ENCODE results near the gene DDX59. TPM values are rescaled to one million over a fixed set of nuclear protein-coding genes. Genes with fewer than 3 reads are reported as not detected.

Gene DDX59
- total and polyA plus RNA-seq, 10 of the 15 experiments (the other 5 are each of a cell fraction or from before 2014, with no cell fraction given), result 17.3 to 42.1 (median 23.6) TPM

DNA sequence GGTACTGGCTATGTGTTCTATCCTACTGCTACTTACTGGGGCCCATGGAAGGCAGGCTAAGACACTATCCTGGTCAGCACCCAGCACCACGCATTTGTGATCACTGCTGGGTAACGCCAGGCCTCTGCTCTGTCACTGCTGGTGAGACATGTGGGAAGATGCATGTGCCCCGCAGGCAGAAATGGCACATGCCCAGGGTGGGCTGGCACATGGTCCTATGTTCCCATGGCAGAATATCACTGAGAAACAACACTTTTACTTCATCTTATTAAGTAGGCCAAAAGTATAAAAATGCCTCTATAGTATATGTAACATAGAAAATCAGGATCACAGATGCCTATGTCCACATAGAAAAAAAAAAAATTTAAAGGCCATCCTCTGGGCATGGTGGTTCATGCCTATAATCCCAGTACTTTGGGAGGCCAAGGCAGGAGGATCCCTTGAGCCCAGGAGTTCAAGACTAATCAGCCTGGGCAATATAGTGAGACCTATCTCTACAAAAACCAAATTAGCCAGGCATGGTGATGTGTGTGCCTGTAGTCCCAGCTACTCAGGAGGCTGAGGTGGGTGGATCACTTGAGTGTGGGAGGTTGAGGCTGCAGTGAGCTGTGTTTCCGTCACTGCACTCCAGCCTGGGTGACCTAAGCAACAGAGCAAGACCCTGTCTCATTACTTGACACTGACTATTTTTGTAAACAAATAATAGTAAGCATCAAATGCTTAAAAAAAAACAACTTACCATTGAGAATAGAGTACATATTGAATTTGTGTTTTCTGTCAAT, 11.5 kb downstream of the DDX59 start (continued):
- no peak for TF ChIP-seq CBX5 (IDR thresholded peaks at IDR 0.05; ENCODE audit: low read depth)
- no peak for TF ChIP-seq HDGF (IDR thresholded peaks at IDR 0.05)
- no peak for TF ChIP-seq BACH1 (IDR thresholded peaks at IDR 0.05; ENCODE audit: borderline replicate concordance)
- TF ChIP-seq HCFC1 (IDR thresholded peaks at IDR 0.05; ENCODE audit: low read length), result no peak

DNA sequence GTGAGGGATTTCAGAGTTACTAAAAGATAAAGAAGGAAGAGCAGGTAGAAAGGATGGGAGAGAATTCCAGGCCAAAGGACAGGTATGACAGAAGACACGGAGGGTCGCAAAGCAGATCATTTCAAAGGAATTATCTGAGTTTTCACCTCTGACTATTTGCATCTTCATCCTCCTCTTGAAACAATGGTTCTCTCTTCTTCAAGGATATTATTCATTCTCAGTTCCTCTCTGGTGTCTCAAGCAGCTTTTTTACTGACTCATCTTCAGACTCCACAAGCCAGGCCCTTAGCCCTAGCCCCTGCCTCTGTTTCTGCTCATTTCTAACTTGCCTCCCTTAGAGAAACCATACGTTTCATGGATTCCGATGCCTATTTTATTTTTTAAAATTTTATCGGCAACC, 15.0 kb downstream of the DDX59 start:
- 0% methylated on average over 5 of the region's 5 CpGs for WGBS (ENCODE audit: insufficient coverage, insufficient replicate concordance, low lambda C conversion rate, missing lambda C conversion rate)
- H4K20me1 ChIP-seq (ENCODE audit: control insufficient read depth, insufficient read depth), result no peaks in the 10 kb centered on the region
- H3K27me3 ChIP-seq (replicated peaks in 1 of 2; ENCODE audit: control insufficient read depth in 2 of 2, insufficient read depth in 2 of 2, low read length in 1 of 2), result no peaks in the 10 kb centered on the region
- peak; percentile 97 for ATAC-seq
- SMC1A ChIA-PET (ENCODE audit: uncharacterized antibody, unreplicated experiment), result interaction anchor here (0.5 to 3.1 kb wide), 4 partner anchors 9 to 20 kb away, joined by 3 to 12 read pairs (median 4); partner anchors contain the start of gene DDX59
- in situ Hi-C loops (cut with MboI), result no loop called here
- peak; percentile 91 for FAIRE-seq
- no TSS peak for BruUV-seq (replicated peaks)
- intact Hi-C loops (cut with micrococcal nuclease; ENCODE audit: unreplicated experiment), result loop anchor here (1.0 kb wide), 1 partner anchor 26 kb away; no protein-coding TSS in a partner anchor
- H3K27ac ChIP-seq (ENCODE audit: control insufficient read depth, insufficient read depth), result peak overlapping the region; percentile 63
- RAD21 ChIA-PET (ENCODE audit: unreplicated experiment), result interaction anchor here (2.0 to 2.9 kb wide), 2 partner anchors 15 to 27 kb away, joined by 7 to 12 read pairs; partner anchors contain the start of gene DDX59
- H3K9me3 ChIP-seq (replicated peaks; ENCODE audit: control insufficient read depth, insufficient read depth, low read length), result no peaks in the 10 kb centered on the region
- peak overlapping the region; percentile 33; the same call in 1 of the 2 replicates for H3K4me3 ChIP-seq
- no peak overlapping the region for H2AFZ ChIP-seq (ENCODE audit: control insufficient read depth, low read depth, low read length)
- H3K4me2 ChIP-seq (ENCODE audit: control insufficient read depth, insufficient read depth), result peak overlapping the region; percentile 81
- H3K79me2 ChIP-seq (ENCODE audit: control insufficient read depth, insufficient read depth, low read length), result no peaks in the 10 kb centered on the region
- H3K36me3 ChIP-seq (ENCODE audit: control insufficient read depth in 2 of 2, insufficient read depth in 2 of 2, low read length in 1 of 2), result peaks cover 5 to 18% of the 10 kb centered on the region in 2 experiments; a peak in 3 of 4 replicates
- peaks cover 37% of the 10 kb centered on the region for H3K4me1 ChIP-seq (ENCODE audit: control insufficient read depth, insufficient read depth, low read length)
- H3K9ac ChIP-seq (ENCODE audit: control insufficient read depth, insufficient read depth, low read length), result peak overlapping the region; percentile 20; the same call in 1 of the 2 replicates
- POLR2A ChIA-PET, result interaction anchor here (1.6 kb wide), 1 partner anchor 13 kb away, joined by 4 read pairs; no protein-coding TSS in a partner anchor
- CTCF ChIA-PET, result interaction anchor here (2.4 kb wide), 1 partner anchor 33 kb away, joined by 6 read pairs; no protein-coding TSS in a partner anchor
- DNase-seq (ENCODE audit: low read depth, low spot score), result no peak
- TF ChIP-seq RUNX3 (IDR thresholded peaks at IDR 0.05; ENCODE audit: low read length), result peak; percentile 60
- TF ChIP-seq IKZF2 (IDR thresholded peaks at IDR 0.05), result peak; percentile 91 to 92
- TF ChIP-seq EP300 (IDR thresholded peaks at IDR 0.05; ENCODE audit: borderline replicate concordance in 1 of 2, control insufficient read depth in 1 of 2, low read depth in 2 of 2, low read length in 2 of 2), result peak; percentile 54 to 92; a peak in 3 of 4 replicates
- peak in 1 of 2 experiments; percentile 28; a peak in 1 of 4 replicates for TF ChIP-seq BHLHE40 (IDR thresholded peaks at IDR 0.05; ENCODE audit: borderline replicate concordance in 1 of 2, low read depth in 2 of 2, low read length in 1 of 2)
- TF ChIP-seq, protein P1, sequence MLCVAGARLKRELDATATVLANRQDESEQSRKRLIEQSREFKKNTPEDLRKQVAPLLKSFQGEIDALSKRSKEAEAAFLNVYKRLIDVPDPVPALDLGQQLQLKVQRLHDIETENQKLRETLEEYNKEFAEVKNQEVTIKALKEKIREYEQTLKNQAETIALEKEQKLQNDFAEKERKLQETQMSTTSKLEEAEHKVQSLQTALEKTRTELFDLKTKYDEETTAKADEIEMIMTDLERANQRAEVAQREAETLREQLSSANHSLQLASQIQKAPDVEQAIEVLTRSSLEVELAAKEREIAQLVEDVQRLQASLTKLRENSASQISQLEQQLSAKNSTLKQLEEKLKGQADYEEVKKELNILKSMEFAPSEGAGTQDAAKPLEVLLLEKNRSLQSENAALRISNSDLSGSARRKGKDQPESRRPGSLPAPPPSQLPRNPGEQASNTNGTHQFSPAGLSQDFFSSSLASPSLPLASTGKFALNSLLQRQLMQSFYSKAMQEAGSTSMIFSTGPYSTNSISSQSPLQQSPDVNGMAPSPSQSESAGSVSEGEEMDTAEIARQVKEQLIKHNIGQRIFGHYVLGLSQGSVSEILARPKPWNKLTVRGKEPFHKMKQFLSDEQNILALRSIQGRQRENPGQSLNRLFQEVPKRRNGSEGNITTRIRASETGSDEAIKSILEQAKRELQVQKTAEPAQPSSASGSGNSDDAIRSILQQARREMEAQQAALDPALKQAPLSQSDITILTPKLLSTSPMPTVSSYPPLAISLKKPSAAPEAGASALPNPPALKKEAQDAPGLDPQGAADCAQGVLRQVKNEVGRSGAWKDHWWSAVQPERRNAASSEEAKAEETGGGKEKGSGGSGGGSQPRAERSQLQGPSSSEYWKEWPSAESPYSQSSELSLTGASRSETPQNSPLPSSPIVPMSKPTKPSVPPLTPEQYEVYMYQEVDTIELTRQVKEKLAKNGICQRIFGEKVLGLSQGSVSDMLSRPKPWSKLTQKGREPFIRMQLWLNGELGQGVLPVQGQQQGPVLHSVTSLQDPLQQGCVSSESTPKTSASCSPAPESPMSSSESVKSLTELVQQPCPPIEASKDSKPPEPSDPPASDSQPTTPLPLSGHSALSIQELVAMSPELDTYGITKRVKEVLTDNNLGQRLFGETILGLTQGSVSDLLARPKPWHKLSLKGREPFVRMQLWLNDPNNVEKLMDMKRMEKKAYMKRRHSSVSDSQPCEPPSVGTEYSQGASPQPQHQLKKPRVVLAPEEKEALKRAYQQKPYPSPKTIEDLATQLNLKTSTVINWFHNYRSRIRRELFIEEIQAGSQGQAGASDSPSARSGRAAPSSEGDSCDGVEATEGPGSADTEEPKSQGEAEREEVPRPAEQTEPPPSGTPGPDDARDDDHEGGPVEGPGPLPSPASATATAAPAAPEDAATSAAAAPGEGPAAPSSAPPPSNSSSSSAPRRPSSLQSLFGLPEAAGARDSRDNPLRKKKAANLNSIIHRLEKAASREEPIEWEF (IDR thresholded peaks at IDR 0.05; ENCODE audit: insufficient replicate concordance, low read depth, low read length), result peak; percentile 37
- TF ChIP-seq POLR2AphosphoS5 (IDR thresholded peaks at IDR 0.05; ENCODE audit: low read length), result peak; percentile 46; the same call in 1 of the 2 replicates
- no peak for TF ChIP-seq CBX5 (IDR thresholded peaks at IDR 0.05; ENCODE audit: low read depth)
- TF ChIP-seq JUND (IDR thresholded peaks at IDR 0.05; ENCODE audit: low read depth, low read length), result 0 out of 2 replicates have a peak, but pooled peaks have one; percentile 28
- peak; percentile 83 for TF ChIP-seq JUNB (IDR thresholded peaks at IDR 0.05)
- no peak for TF ChIP-seq SMC3 (IDR thresholded peaks at IDR 0.05; ENCODE audit: borderline replicate concordance, low read length)

Data from GM12878 (cell line).